GM10266 (cell line): ENCODE measurements around the gene CDH4.

Experiments used
- DNase-seq: peaks from one replicate; pipeline ENCODE4 v3.0.0; 2012; ENCODE audit errors: extremely low spot score
- TF ChIP-seq, protein P1 (sequence below): IDR thresholded peaks from 2 replicates; pipeline ENCODE4 v1.5.1; 2012; ENCODE audit warnings: mild to moderate bottlenecking, low read depth; ENCODE audit not compliant: control insufficient read depth, insufficient read depth; ENCODE audit errors: missing control alignments

Gene CDH4

DNA sequence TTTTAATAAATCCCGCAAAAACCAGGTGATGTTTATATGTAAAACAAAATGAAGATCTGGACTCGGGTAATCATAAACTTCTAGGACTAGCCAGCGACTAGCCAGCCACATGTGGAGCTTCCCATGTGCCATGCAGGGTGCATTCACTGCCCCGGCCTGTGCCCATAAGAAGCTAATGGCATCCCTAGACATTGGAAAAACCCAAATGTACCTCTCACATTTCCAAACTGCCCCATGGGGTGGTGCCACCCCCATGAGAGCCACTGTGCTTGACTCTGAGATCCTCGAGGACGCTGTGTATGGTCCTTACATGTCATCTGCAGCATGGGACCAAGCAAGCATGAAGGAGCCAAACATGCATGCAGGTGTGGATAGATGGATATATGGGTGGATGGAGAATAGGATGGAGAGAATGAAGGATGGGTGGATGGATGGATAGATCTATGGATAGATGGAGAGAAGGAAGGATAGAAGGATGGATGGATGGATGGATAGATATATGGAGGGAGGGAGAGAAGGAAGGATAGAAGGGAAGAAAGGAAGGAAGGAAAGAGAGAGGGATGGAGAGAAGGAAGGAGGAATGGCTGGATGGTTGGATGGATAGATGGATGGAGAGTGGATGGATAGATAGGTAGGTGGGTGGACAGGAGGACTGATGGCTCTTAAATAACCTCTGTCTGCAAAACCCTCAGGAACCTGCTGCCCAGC is 203.6 kb downstream of the CDH4 start:
- no peak for DNase-seq
- TF ChIP-seq, protein P1, sequence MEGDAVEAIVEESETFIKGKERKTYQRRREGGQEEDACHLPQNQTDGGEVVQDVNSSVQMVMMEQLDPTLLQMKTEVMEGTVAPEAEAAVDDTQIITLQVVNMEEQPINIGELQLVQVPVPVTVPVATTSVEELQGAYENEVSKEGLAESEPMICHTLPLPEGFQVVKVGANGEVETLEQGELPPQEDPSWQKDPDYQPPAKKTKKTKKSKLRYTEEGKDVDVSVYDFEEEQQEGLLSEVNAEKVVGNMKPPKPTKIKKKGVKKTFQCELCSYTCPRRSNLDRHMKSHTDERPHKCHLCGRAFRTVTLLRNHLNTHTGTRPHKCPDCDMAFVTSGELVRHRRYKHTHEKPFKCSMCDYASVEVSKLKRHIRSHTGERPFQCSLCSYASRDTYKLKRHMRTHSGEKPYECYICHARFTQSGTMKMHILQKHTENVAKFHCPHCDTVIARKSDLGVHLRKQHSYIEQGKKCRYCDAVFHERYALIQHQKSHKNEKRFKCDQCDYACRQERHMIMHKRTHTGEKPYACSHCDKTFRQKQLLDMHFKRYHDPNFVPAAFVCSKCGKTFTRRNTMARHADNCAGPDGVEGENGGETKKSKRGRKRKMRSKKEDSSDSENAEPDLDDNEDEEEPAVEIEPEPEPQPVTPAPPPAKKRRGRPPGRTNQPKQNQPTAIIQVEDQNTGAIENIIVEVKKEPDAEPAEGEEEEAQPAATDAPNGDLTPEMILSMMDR = no peak

DNA sequence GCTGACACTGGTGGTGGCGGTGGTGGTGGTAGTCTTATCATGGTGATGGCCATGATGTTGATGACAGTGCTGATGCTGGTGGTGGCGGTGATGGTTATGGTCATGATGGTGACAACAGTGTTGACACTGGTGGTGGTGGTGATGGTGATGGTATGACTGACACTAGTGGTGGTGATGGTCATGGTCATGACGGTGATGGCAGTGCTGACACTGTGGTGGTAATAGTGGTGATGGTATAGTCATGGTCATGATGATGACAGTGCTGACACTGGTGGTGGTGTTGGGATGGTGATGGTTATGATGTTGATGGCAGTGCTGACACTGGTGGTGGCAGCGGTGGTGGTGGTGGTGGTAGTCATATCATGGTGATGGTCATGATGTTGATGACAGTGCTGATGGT is 205.7 kb downstream of the CDH4 start:
- DNase-seq = no peak
- TF ChIP-seq, protein P1 = no peak

DNA sequence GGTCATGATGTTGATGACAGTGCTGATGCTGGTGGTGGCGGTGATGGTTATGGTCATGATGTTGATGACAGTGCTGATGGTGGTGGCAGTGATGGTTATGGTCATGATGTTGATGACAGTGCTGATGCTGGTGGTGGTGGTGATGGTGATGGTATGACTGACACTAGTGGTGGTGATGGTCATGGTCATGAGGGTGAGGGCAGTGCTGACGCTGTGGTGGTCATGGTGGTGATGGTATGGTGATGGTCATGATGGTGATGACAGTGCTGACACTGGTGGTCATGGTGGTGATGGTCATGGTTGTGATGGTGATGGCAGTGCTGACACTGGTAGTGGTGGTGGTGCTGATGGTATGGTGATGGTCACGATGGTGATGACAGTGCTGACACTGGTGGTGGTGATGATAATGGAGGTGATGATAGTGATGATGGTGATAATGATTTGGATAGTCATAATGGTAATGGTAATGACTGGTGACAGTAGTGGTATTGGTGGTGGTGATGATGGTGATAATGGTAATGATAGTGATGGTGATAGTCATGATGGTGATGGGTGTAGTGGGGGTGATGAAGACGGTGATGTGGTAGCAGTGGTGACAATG is 206.2 kb downstream of the CDH4 start:
- DNase-seq = no peak
- TF ChIP-seq, protein P1 = no peak

DNA sequence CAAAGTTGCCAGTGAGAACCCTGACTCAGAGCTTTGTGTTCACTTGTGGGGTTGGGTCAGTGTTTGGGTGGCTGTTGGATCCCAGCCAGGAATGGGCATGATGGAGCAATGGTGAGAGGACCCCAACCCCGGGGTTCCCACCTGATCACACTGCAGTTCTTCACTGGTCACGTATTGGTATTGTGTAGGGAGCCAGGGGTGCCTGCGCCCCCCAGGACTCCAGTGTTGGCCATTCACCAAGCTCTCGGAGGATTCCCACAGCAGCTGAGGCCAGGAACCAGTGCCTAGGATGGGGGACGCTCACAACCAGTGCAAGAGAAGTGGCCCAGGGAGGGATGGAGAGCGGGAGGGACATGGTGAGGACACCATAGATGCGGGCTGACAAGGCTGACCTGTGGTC is 207.2 kb downstream of the CDH4 start:
- DNase-seq = no peak
- TF ChIP-seq, protein P1 = no peak

DNA sequence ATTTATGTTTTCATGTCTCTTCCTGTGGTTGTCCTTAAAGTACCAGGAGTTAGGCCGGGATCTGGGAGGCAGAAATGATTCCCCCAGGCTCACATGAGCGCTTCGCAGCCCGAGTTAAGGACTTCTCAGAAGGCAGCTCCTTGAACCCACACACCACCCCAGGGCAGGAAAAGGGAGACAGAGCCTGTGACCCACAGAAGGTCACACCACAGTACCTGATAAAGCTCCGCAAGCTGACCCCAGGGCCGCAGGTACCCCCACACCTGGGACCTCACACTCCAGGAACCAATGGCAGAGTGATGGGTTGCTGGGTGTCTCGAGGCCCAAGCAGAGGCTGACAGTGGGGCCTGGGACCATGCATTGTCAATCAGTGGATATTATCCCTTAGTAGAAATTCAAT is 207.6 kb downstream of the CDH4 start:
- DNase-seq = no peak
- TF ChIP-seq, protein P1 = no peak

DNA sequence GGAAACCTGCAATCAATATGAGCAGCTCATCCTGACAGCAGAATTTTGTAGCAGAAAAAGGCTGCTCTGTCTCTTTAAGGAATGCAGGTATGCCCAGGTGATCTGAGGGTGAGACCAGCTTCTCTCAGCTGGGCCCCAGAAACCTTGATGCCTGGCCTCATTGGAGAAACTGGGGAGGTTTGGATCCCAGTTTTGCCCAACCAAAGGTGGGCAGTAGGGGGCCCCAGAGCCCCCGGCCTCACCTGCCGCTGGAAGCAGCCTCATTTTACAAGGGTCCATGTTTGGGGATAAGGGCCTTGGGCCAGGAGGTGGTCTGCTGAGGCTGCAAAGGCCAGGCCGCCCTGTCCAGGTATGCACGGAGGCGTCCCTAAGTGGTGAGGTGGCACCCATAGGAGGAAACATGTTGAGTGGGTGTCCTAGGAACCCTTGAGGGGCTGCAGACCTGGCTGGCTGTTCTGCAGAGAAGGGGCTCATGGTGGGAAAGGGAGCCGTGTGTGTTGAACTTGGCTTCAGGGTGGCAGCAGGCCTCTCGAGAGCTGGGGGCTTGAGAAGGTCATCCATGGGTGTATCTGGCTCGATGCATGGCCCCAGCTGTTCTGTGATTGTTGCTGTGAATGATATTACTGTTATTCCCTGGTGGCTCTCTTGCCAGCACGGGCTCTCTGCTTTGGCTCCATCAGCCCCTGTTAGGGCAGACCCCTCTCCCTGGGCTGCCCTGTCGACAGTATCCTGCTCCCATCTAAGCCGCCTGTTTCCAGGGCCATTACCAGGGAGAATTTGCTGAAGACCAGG is 208.4 kb downstream of the CDH4 start:
- DNase-seq = no peak
- TF ChIP-seq, protein P1 = no peak
